Lower lobe of right lung (tissue), 2 donors: ENCODE data around the gene MIB2. TPM values are rescaled to one million over a fixed set of nuclear protein-coding genes. Genes with fewer than 3 reads are reported as not detected.

Experiments used
- ATAC-seq, 2 donors: fragments of 200-7000 bp; cut with Tn5 transposase; one replicate each; pipeline ENCODE4 v1.9.1; 2020 to 2022; ENCODE audit warnings: mild to moderate bottlenecking in 2 of 2, moderate library complexity in 2 of 2
- DNase-seq: peaks from one replicate; pipeline ENCODE4 v3.0.0-alpha.2; 2020
- H3K27ac ChIP-seq: fragments of 200-600 bp; one replicate; pipeline ENCODE4 v1.8.0; 2022
- H3K27me3 ChIP-seq: fragments of 200-600 bp; one replicate; pipeline ENCODE4 v1.8.0; 2022; ENCODE audit warnings: low read depth
- H3K36me3 ChIP-seq: fragments of 200-600 bp; one replicate; pipeline ENCODE4 v1.8.0; 2022; ENCODE audit warnings: mild to moderate bottlenecking
- H3K4me1 ChIP-seq: fragments of 200-600 bp; one replicate; pipeline ENCODE4 v1.8.0; 2022
- H3K4me3 ChIP-seq: fragments of 200-600 bp; one replicate; pipeline ENCODE4 v1.8.0; 2022; ENCODE audit warnings: mild to moderate bottlenecking
- H3K9me3 ChIP-seq: fragments of 200-600 bp; one replicate; pipeline ENCODE4 v1.8.0; 2022
- intact Hi-C: fragments of 100-400 bp; cut with DNase I; formaldehyde crosslinking; loops from one replicate; pipeline ENCODE4 v1.11.0; 2022
- total RNA-seq: library from RNA; stranded (reverse); fragmentation: NEBNext Ultra II Directional; extraction: Animal tissue kit (Norgen Biotek cat#: 25700); gene quantifications from one replicate; pipeline ENCODE4 v1.2.1, GENCODE V29; 2021
- TF ChIP-seq, protein P1 (sequence below): fragments of 200-600 bp; IDR thresholded peaks from one replicate; pipeline ENCODE4 v1.8.0; 2022; ENCODE audit warnings: antibody characterized with exemption, mild to moderate bottlenecking
- donor health status: DM: no; HTN: yes; CAD: no; lungs with severe emphysema.

The MIB2 gene
- total RNA-seq, 1 donor from 2014 or later = 82.5 TPM

DNA sequence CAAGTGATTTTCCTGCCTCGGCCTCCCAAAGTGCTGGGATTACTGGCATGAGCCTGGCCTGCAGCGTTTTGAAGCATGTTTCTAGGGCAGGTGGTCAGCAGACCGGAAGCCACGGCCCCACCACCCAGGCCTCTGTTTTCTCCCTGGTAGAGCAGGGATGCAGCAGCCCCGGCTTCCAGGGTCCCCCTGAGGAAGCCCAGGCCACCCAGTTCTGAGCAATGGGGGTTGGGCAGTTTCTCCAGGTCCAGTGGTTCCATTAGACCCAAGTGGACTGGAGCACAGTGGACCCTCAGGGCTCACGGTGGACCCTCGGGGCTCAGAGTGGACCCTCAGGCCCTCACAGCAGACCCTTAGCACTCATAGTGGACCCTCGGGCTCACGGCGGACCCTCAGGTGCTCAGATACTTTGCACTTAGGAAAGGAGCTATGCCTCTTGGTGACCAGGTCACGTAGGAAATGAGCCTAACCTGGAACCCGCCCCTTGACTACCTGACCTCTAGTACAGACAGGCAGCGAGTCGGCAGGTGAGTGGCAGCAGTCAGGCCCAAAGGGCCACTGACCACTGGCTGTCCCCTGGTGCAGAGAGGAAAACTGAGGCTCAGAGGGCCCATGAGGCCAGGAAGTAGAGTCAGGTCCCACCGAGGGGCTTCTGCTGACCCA is 10.8 kb upstream of the MIB2 start:
- no peak for DNase-seq
- no peaks in the 10 kb centered on the region for H3K36me3 ChIP-seq
- H3K27me3 ChIP-seq = peaks cover 5% of the 10 kb centered on the region
- H3K4me1 ChIP-seq = peaks cover 9% of the 10 kb centered on the region
- no peaks in the 10 kb centered on the region for H3K9me3 ChIP-seq
- H3K27ac ChIP-seq = no peak overlapping the region
- intact Hi-C loops = no loop called here
- TF ChIP-seq, protein P1, sequence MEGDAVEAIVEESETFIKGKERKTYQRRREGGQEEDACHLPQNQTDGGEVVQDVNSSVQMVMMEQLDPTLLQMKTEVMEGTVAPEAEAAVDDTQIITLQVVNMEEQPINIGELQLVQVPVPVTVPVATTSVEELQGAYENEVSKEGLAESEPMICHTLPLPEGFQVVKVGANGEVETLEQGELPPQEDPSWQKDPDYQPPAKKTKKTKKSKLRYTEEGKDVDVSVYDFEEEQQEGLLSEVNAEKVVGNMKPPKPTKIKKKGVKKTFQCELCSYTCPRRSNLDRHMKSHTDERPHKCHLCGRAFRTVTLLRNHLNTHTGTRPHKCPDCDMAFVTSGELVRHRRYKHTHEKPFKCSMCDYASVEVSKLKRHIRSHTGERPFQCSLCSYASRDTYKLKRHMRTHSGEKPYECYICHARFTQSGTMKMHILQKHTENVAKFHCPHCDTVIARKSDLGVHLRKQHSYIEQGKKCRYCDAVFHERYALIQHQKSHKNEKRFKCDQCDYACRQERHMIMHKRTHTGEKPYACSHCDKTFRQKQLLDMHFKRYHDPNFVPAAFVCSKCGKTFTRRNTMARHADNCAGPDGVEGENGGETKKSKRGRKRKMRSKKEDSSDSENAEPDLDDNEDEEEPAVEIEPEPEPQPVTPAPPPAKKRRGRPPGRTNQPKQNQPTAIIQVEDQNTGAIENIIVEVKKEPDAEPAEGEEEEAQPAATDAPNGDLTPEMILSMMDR = no peak
- no peak for ATAC-seq
- H3K4me3 ChIP-seq = no peak overlapping the region

DNA sequence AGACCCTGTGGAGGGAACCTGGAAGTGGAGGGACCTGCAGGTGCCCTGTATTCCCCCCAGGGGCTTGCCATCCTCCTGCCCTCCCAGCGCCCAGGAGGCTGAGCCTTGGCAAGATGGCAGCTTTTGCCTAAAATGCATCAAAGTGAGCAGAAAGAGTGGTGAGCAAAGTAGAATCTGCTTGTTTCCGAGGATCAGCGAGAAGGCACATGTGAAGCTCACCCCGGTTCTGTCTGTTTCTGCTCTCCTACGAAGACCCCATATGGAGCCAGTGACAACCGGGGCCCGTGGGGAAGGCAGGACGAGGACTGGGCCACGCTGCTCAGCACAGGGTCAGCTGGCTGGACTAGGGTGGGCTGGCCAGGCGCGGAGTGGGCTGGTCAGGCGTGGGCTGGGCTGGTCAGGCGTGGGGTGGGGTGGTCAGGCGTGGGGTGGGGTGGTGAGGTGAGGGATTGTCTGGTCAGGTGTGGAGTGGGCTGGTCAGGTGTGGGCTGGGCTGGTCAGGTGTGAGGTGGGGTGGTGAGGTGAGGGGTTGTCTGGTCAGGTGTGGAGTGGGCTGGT is 10.2 kb upstream of the MIB2 start:
- peaks cover 4% of the 10 kb centered on the region for H3K27me3 ChIP-seq
- ATAC-seq = no peak
- DNase-seq = no peak

DNA sequence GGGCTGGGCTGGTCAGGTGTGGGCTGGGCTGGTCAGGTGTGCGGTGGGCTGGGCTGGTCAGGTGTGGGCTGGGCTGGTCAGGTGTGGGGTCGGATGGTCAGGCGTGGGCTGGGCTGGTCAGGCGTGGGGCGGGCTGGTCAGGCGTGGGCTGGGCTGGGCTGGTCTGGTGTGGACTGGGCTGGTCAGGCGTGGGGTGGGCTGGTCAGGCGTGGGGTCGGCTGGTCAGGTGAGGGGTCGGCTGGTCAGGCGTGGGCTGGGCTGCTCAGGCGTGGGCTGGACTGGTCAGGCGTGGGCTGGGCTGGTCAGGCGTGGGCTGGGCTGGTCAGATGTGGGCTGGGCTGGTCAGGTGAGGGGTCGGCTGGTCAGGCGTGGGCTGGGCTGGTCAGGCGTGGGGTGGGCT is 9.6 kb upstream of the MIB2 start:
- no peak overlapping the region for H3K27ac ChIP-seq
- TF ChIP-seq, protein P1 = no peak
- H3K27me3 ChIP-seq = no peaks in the 10 kb centered on the region
- no peak overlapping the region for H3K4me3 ChIP-seq
- intact Hi-C loops = no loop called here
- no peaks in the 10 kb centered on the region for H3K9me3 ChIP-seq
- ATAC-seq = no peak
- H3K36me3 ChIP-seq = no peaks in the 10 kb centered on the region
- peaks cover 13% of the 10 kb centered on the region for H3K4me1 ChIP-seq
- no peak for DNase-seq

More for the DNA sequence above, 10.2 kb upstream of the MIB2 start:
- H3K27ac ChIP-seq = no peak overlapping the region
- H3K4me3 ChIP-seq = no peak overlapping the region
- H3K4me1 ChIP-seq = peaks cover 14% of the 10 kb centered on the region
- TF ChIP-seq, protein P1 = no peak
- no peaks in the 10 kb centered on the region for H3K36me3 ChIP-seq
- intact Hi-C loops = no loop called here
- H3K9me3 ChIP-seq = no peaks in the 10 kb centered on the region

DNA sequence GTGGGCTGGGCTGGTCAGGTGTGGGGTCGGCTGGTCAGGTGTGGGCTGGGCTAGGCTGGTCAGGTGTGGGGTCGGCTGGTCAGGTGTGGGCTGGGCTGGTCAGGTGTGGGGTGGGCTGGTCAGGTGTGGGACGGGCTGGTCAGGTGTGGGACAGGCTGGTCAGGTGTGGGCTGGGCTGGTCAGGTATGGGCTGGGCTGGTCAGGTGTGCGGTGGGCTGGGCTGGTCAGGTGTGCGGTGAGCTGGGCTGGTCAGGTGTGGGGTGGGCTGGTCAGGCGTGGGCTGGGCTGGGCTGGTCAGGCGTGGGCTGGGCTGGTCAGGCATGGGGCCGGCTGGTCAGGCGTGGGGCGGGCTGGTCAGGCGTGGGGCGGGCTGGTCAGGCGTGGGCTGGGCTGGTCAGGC is 9.1 kb upstream of the MIB2 start:
- Histone ChIP-seq H3K36me3 (no peaks in the 10 kb centered on the region), H3K9me3 (no peaks in the 10 kb centered on the region), H3K4me3 (no peak overlapping the region), H3K4me1 (peaks cover 16% of the 10 kb centered on the region), H3K27me3 (no peaks in the 10 kb centered on the region), H3K27ac (no peak overlapping the region)
- TF ChIP-seq, protein P1 = no peak
- no peak for DNase-seq
- intact Hi-C loops = no loop called here
- no peak for ATAC-seq

DNA sequence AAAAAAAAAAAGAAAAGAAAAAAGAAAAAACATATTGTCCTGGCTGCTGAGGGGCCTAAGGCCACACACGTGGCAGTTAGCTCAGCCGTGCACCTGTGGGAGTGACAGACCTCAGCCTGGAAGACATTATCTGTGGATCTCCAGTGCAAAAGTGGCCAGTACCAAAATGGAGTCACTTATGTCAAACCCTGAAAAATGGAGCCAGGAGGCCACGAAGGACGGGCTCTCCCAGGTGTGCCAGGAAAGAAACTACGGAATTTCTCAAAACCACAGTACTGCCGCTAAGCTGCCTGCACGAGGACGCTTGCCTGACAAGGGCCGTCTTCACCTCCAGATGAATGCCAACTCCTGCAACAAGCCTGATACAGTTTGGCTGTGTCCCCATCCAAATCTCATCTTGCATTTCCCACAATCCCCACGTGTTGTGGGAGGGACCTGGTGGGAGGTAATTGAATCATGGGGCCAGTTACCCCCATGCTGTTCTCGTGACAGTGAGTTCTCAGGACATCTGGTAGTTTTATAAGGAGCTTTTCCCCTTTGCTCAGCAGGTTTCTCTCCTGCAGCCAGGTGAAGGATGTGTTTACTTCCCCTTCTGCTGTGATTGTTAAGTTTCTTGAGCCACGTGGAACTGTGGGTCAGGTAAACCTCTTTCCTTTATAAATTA is 5.3 kb upstream of the MIB2 start:
- H3K27me3 ChIP-seq = no peaks in the 10 kb centered on the region
- intact Hi-C loops = no loop called here
- DNase-seq (peak; percentile 44), ATAC-seq (no peak)
- TF ChIP-seq, protein P1 = no peak
- no peaks in the 10 kb centered on the region for H3K36me3 ChIP-seq
- peaks cover 39% of the 10 kb centered on the region for H3K4me1 ChIP-seq
- no peak overlapping the region for H3K4me3 ChIP-seq
- H3K9me3 ChIP-seq = no peaks in the 10 kb centered on the region
- H3K27ac ChIP-seq = peak overlapping the region; percentile 0
